ENCODE results near the gene SPRR2E.

- TF ChIP-seq, protein P1, sequence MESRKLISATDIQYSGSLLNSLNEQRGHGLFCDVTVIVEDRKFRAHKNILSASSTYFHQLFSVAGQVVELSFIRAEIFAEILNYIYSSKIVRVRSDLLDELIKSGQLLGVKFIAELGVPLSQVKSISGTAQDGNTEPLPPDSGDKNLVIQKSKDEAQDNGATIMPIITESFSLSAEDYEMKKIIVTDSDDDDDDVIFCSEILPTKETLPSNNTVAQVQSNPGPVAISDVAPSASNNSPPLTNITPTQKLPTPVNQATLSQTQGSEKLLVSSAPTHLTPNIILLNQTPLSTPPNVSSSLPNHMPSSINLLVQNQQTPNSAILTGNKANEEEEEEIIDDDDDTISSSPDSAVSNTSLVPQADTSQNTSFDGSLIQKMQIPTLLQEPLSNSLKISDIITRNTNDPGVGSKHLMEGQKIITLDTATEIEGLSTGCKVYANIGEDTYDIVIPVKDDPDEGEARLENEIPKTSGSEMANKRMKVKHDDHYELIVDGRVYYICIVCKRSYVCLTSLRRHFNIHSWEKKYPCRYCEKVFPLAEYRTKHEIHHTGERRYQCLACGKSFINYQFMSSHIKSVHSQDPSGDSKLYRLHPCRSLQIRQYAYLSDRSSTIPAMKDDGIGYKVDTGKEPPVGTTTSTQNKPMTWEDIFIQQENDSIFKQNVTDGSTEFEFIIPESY (IDR thresholded peaks at IDR 0.05; ENCODE audit: borderline replicate concordance, low read depth), result no peak
- TF ChIP-seq CTCF (IDR thresholded peaks at IDR 0.05) (no peak), TAF1 (IDR thresholded peaks at IDR 0.05; ENCODE audit: borderline replicate concordance, low read depth, low read length) (no peak)
These were observed 26.6 kb upstream of the SPRR2E start for GRCh38 chr1:153120945-153121344.

Measured in SK-N-SH (cell line).